Non-pigmented ciliary epithelial cell (primary cell): ENCODE results near the gene NOM1.

Experiments used
- DNase-seq: peaks from one replicate; pipeline ENCODE4 v3.0.0-alpha.2; 2010; ENCODE audit warnings: low read depth

NOM1 gene

DNA sequence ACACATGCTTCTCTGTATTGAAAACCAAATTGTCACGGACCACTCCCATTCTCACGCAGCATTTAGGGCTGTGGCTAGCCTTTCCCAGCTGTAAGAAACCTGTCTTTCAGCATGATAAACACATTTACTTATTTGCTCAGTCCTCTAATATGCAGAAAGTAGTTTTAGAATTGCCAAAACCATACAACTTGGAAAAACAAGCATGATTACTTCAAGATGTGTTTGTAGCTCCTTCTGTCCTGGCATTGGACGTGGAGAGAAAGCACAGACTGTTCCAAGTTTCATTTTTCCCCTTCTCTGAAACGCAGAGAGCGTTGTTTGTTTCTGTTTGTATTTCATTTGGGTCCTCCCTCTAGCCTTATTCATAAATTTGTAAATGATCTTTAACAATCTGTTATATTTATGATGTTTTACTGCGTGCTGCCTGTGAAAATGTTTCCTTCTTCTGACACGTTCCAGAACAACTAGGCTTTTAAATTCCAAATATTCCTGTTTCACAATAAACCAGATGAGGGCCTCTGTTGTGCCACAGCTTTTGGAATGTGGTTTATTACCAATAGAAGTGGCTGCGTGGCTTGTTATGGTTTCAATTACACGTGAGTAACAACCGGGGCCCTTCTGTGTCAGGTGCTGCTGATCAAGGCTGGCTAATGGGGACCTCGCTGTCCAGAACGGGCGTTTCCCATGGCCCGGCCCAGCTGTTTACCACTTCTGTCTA is 34.8 kb downstream of the NOM1 start:
- DNase-seq: no peak

- DNase-seq: no peak
Observed at GRCh38 chr7:156985101-156985992, 35.8 kb downstream of the NOM1 start.

DNA sequence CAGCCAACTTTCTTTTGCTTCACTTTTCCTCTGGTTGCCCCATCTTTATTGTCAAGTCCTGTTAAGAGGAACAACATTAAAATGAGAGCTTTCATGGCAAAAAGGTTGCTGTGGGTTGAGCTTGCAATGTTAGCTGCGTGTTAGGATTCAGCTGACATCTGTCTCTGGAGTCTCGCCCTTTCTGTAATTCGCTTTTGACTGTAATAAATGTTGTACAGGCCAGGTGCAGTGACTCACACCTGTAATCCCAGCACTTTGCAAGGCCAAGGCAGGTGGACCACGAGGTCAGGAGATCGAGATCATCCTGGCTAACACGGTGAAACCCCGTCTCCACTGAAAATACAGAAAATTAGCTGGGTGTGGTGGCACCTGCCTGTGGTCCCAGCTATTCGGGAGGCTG is 36.9 kb downstream of the NOM1 start:
- no peak for DNase-seq

GRCh38 chr7:156988343-156989185 is 39.1 kb downstream of the NOM1 start:
- DNase-seq: no peak

DNA sequence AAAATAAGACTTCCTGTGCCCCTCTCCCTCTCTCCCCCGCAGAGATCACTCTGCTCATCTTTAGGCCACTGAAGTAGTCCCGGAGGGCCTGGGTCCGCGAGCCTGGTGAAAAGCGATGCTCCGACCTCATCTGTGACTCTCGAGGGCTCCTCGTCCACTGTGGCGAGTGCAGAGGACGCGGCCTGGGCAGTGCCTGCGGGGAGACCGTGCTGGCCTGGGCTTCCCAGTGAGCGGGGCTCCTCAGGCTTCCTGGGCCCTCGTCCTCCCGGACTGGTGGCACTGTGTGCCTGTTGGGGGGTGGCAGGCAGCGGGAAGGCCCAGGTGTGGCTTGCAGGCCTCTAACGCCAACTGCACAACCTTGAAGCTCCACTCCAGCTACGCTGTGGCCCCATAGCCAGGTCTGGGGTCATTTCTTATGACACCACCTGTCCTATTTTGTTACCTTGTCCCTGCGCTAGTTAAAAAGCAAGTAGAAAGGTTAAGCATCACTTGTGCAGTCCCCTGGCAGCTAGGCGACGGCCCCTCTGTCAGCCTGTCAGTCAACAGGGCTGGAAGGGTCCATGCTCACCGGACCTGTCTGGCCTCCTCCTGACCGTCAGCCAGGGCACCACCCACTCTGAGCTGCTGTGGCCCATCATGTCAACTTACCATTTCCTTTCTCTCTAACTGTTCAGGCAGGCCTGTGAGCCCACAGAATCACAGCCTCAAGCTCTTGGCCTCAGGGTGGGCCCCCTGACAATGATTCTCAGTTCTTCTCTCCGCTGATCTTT is 40.4 kb downstream of the NOM1 start:
- no peak for DNase-seq

- no peak for DNase-seq
Observed at GRCh38 chr7:156993021-156993924, 43.8 kb downstream of the NOM1 start.

DNA sequence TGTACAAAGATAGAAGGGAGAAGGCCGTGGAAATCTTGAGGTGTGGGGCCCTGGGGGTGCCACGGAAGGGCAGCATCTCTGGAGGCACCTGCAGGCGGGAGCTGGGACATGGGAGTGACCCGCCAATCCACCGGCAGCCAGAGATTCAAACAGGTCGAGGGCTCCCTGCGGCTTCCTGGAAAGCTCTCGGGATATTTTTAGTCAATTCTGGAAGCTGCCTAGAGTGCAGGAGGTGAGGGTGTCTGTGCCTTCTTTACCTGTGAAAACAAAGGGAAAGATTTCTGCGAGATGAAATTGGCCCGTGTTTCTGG is 44.4 kb downstream of the NOM1 start:
- no peak for DNase-seq

DNA sequence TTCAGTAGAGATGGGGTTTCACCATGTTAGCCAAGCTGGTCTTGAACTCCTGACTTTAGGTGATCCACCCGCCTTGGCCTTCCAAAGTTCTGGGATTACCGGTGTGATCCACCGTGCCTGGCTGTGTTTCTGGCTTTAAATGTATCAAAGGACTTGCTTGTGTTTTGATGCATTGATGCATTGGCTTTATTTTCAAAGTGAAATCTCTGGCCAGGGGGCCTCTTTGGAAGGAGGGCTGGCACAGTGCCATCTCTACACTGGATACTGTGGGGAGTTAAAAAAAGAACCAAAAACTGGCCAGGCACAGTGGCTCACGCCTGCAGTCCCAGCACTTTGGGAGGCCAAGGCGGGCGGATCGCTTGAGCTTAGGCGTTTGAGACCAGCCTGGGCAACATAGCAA is 44.9 kb downstream of the NOM1 start:
- DNase-seq: no peak

DNA sequence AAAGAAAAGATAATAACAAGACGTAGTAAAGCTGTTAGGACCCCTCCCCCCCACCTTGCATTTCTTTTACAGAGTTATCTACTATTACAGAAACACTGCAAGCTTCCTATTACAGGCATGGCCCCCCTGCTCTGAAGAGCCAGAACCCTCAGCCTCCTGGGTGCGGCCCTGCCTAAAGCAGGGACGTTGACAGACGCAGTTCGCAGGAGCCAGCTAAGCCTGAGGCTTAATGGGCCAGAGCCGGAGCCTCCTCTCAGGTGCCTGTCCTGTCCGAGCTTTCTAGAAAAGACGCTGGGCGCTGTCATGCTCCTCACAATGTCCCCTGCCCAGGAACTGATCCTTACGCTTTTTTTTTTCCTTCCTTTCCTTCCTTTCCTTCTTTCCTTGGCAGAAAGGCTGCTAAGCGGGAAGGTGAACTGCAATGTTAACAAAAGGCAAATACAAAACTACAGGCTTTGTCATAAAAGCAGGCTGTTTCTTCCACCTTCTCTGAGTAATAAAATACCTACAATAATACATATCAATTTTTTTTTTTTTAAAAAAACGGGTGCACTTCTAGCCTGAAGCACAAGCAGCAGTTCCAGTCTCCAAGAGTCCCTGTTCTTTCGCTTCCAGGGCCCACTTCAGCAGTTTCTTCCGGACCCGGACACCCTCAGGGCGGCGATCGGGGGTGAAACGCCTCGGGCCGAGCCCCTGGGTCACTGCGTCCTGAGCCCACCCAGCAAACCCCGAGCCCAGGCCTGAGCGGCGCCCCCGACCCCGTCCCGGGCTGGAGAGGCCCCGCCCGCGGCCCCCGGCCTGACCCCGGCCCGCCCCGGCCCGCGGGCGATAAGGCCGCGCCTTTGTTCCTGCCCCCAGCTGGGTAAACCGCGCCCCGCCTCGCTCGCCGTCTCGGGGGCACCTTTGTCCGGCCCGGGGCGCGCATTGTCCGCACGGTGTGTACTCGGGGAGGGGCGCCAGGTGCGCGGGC is 49.8 kb downstream of the NOM1 start:
- DNase-seq: no peak

DNA sequence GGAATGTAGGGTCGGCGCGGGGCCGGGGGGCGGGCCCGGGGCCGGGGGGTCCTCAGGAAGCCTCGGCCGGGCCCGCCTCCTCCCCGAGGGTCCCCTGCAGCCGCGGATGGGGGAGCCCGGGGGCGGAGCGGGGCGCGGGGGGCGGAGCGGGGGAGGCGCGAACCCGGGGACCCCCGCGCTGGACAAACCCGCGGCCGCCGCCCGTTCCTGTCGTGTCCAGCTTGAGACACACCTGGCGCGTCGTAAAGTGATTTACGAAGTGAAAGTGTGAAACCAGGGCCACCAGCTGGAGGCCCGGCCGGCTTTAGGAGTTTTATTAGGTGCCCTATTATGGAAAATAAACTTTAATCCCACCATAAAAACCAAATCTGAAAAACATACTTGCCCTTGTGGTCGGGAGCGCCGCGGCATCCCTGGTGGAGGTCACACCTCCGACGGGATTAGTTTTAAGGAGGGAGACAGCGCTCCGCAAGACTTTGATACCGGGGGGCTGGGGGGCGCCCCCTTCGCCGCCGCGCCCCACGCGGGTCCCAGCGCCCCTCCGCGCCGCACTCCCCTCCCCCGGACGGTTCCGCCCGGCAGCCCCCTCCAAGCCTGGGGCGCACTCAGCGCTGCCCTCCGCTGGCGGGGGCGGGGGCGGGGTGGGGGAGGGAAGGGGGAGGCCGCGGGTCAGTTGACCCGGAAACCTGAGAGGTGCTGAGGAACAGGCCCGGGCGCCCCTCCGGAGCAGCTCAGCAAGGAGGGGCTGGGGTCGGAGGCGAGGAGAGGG is 50.6 kb downstream of the NOM1 start:
- DNase-seq: no peak

DNA sequence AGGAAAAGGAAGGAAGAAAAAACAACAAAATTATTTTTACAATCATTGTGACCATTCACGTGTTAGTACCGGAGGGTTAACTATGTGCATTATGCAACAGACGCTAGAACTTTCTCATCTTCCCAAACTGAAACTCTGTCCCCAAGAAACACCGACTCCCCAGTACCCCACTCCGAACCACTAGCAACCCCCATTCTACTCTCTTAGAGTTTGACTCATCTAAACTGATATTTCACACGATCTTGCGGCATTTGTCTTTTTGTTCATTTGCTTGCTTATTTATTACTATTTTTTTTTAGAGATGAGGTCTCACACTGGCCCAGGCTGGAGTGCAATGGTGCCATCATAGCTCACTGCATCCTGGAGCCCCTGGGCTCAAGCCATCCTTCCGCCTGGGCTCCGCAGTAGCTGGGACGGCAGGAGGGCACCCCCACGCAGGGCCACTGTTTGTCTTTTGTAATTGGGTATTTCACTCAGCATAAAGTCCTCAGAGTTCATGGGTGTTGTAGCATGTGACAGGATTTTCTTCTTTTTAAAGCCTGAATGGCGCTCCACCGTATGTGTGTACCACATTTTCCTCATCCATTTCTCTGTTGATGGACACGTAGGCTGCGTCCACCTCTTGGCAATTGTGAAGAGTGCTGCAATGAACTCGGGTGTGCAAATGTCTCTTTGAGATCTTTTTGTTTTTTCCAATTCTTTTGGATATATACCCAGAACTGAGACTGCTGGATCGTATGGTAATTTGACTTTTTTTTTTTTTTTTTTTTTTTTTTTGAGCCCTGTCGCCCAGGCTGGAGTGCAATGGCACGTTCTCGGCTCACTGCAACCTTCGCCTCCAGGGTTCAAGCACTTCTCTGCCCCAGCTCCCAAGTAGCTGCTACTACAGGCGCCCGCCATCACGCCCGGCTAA is 51.5 kb downstream of the NOM1 start:
- no peak for DNase-seq

DNA sequence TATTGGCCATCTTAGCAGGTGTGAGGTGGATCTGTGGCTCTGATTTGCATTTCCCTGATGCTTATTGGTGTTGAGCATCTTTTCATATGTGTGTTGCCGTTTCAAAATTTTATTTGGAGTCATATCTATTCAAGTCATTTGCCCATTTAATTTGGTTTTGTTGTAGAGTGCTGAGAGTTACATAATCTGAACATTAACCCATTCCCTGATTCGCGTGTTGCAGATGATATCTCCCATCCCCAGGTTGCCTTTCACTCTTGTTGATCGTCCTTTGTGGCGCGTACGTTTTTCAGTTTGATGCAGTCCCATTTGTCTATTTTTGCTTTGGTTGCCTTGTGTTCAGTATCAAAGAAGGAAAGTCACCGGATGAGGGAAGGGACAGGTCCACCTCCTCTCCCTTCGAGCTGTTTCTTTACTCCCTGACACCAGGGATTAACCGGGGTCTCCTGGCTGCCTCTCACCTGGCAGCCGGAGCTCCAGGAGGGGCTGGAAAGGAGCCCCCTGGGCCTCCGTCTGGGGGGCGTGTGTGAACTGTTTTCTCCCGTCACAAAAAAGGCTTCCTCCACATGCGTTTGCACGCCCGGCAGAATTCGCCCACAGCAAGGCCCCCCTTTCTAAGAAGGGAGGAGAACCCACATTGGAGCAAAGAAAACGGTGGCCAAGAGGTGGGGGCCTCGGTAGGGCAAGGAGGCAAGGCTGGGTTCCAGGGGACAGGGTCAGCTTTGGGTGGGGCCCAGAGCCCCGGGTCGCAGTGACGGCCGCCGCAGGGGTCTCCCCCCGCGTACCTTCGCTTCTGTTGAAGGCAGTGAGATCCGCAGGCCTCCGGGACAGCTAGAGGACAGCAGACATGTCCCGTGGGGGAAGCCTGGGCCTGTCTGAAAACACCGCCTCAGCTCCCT is 52.7 kb downstream of the NOM1 start:
- DNase-seq: no peak

DNA sequence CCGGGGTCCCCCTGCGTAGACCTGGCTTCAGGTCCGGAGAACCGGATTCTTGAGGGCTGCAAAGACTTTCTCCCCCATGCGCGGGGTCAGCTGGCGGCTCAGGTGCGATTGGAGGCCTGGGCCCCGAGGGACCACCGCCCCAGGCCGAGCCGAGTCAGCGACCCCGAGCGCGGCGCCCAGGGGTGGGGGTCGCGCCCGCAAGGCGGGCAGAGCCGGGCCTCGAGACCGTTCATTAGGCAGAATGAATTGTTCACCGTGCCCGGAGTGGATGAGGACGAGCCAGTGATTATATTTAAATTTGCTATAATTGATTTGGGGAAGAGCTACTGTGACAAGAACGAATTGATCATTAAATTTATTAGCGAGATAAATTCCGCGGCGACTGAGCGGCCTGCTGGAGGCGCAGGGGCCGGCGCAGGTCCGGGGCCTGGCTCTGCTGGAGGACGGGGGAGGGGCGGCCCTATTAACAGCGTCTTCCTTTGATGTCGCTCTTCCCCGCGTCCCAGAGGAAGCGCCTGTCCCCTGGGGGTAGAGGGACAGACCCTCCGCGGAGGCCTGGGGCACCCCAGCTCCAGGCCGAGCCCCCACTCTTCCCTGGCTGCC is 53.4 kb downstream of the NOM1 start:
- DNase-seq: no peak

DNA sequence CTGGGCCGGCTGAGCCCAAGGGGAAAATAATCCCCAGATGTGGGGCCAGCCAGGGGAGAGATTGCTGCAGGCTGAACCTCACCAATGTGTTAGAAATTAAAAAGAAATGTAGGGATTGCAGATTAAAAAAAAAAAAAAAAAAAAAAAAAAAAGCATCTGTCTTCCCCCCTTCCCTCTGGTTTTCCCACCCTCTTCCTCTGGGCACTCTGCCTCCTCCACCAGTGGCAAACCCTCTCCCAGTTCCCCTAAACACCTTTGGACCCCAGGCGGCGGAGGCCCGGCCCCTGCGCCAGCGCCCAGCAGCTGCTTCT is 53.9 kb downstream of the NOM1 start:
- DNase-seq: no peak

DNA sequence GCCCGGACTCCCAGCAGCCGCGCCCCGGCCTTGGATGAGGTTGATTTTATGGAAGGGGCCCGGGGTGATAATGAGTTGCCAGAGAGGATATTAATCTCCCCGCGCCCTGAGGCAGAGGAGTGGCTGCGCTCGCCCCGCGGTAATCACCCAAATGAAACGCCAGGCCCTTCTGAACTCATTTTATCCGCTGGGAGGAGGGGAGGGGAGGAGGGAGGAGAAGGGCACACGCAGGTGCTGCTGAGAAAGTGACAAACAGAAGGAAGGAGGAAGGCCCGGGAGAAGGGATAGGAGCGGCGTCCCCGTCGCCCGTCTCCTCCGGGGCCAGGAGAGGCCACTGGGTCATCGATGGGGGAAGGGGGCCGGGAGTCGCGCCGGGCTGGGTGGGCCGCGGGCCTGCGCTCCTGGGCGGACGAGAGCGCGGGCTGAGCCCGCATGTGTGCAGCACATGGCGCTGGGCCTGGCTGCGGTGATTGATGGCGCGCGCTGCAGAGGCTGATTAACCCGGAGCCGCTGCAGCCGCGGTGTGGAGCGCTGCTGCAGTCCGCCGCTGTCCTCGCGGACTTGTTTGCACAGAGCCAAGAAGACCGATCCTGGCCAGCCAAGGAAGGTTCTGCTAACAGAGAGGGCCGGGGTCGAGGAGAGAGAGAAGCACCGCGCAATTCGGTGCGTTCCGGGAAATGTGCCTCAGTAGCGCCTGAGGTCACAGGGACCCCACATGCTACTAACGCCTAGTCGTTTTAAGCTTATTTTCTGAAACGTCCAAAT is 54.4 kb downstream of the NOM1 start:
- no peak for DNase-seq
